HepG2 (cell line): ENCODE measurements around the gene ARHGAP45. TPM values are rescaled to one million over a fixed set of nuclear protein-coding genes. Genes with fewer than 3 reads are reported as not detected.

Experiments
- AGO2 ChIP-seq: fragments of 200-400 bp; formaldehyde crosslinking; optimal IDR thresholded peaks from 2 replicates; pipeline ENCODE3; 2017; ENCODE audit warnings: mild to moderate bottlenecking, low read depth, low read length, moderate library complexity
- CAMTA2 ChIP-seq: sonication (generic); formaldehyde crosslinking; IDR thresholded peaks from 2 replicates; pipeline ENCODE4 v1.4.0; 2020; ENCODE audit warnings: mild to moderate bottlenecking, missing genetic modification reagents, borderline replicate concordance
- JARID2 ChIP-seq: sonication (generic); formaldehyde crosslinking; IDR thresholded peaks from 2 replicates; pipeline ENCODE4 v1.8.1; 2023; ENCODE audit warnings: missing genetic modification reagents, inconsistent platforms; ENCODE audit not compliant: insufficient replicate concordance
- JUN ChIP-seq: sonication (generic); formaldehyde crosslinking; IDR thresholded peaks from 2 replicates; pipeline ENCODE4 v1.4.0; 2020; ENCODE audit warnings: mild to moderate bottlenecking, missing genetic modification reagents
- NPAS2 ChIP-seq: sonication (generic); formaldehyde crosslinking; IDR thresholded peaks from 2 replicates; pipeline ENCODE4 v1.8.0; 2022; ENCODE audit warnings: mild to moderate bottlenecking, missing genetic modification reagents, borderline replicate concordance
- POLR2A ChIP-seq, 2 experiments: IDR thresholded peaks; 2 replicates each; pipeline ENCODE4 v1.6.1; 2011; ENCODE audit warnings: low read depth in 2 of 2, low read length in 2 of 2, mild to moderate bottlenecking in 1 of 2, moderate library complexity in 1 of 2; ENCODE audit not compliant: insufficient read depth in 1 of 2
- RBFOX2 ChIP-seq: fragments of 200-400 bp; formaldehyde crosslinking; IDR thresholded peaks from 2 replicates; pipeline ENCODE4 v1.6.1; 2017; ENCODE audit warnings: low read depth, mild to moderate bottlenecking, low read length
- ZBTB2 ChIP-seq: sonication (generic); formaldehyde crosslinking; IDR thresholded peaks from 2 replicates; pipeline ENCODE4 v1.8.0; 2022; ENCODE audit warnings: low read depth, missing genetic modification reagents
- ZNF331 ChIP-seq: sonication (generic); formaldehyde crosslinking; IDR thresholded peaks from 2 replicates; pipeline ENCODE4 v1.4.0; 2020; ENCODE audit warnings: missing genetic modification reagents
- ZNF510 ChIP-seq: sonication (generic); formaldehyde crosslinking; IDR thresholded peaks from 2 replicates; pipeline ENCODE4 v1.4.0; 2020; ENCODE audit warnings: low read depth, mild to moderate bottlenecking, missing genetic modification reagents
- ZNF687 ChIP-seq: sonication (generic); formaldehyde crosslinking; IDR thresholded peaks from 2 replicates; pipeline ENCODE4 v1.5.1; 2020; ENCODE audit warnings: mild to moderate bottlenecking, missing genetic modification reagents, moderate library complexity
- ZNF800 ChIP-seq: sonication (generic); formaldehyde crosslinking; IDR thresholded peaks from 2 replicates; pipeline ENCODE4 v1.4.0; 2020; ENCODE audit warnings: missing genetic modification reagents
- polyA plus RNA-seq, 8 experiments: library from polyadenylated mRNA; depleted of rRNA in 3 of 8; stranded (reverse) in 7 of 8; unstranded in 1 of 8; fragments of >200 nt; fragmentation: Illumina TruSeq in 4 of 8; extraction: Trizol in 4 of 8; gene quantifications; 2 replicates each; pipeline versions ENCODE4 v1.2.1 to v1.2.3, GENCODE V29; 2011 to 2016; ENCODE audit warnings: low read depth in 4 of 8, missing spikeins in 1 of 8, mixed read lengths in 1 of 8; ENCODE audit not compliant: insufficient read depth in 1 of 8
- total RNA-seq, 5 experiments: library from RNA; depleted of rRNA; stranded (reverse); fragments of >200 nt; fragmentation: Illumina TruSeq; extraction: Trizol; gene quantifications; 2 replicates each; pipeline ENCODE4 v1.2.3, GENCODE V29; 2016; ENCODE audit warnings: low read depth in 1 of 5

ARHGAP45 gene
- total and polyA plus RNA-seq, 2 of the 13 experiments (the other 11 are each of a cell fraction or from before 2014, with no cell fraction given): 0.84 to 32.0 TPM

GRCh38 chr19:1091544-1092175 is 24.7 kb downstream of the ARHGAP45 start (continued):
- no peak for TF ChIP-seq ZNF800
- peak; percentile 14; the same call in 1 of the 2 replicates for TF ChIP-seq ZNF687 (CRISPR knock-in tag)
- TF ChIP-seq RBFOX2: peak; percentile 56; the same call in 1 of the 2 replicates
- TF ChIP-seq CAMTA2 (CRISPR knock-in tag): no peak
- no peak for TF ChIP-seq ZBTB2 (CRISPR knock-in tag)
- TF ChIP-seq ZNF510: no peak
- no peak for TF ChIP-seq ZNF331 (CRISPR knock-in tag)
- no peak for TF ChIP-seq NPAS2 (CRISPR knock-in tag)
- no peak for TF ChIP-seq JUN (CRISPR knock-in tag)
- TF ChIP-seq AGO2: peak; percentile 30
- no peak for TF ChIP-seq JARID2 (CRISPR knock-in tag)
- peak in 1 of 2 experiments; percentile 20; a peak in 1 of 4 replicates for TF ChIP-seq POLR2A (IDR thresholded peaks at IDR 0.05; ENCODE audit: insufficient read depth in 1 of 2, low read depth in 2 of 2, low read length in 2 of 2)
